GM12878 (cell line): ENCODE results near the gene FIZ1. TPM values are rescaled to one million over a fixed set of nuclear protein-coding genes. Genes with fewer than 3 reads are reported as not detected.

ENCODE experiments used
- BACH1 ChIP-seq: fragments of 450-650 bp; IDR thresholded peaks from 2 replicates; pipeline ENCODE4 v1.6.1; 2017; ENCODE audit warnings: mild to moderate bottlenecking, borderline replicate concordance
- CBFB ChIP-seq: IDR thresholded peaks from 2 replicates; pipeline ENCODE4 v1.6.1; 2016; ENCODE audit warnings: antibody characterized with exemption, low read depth
- CBX5 ChIP-seq: sonication (generic); IDR thresholded peaks from 2 replicates; pipeline ENCODE4 v1.6.1; 2016; ENCODE audit warnings: low read depth, moderate library complexity, mild to moderate bottlenecking, inconsistent platforms
- CHD2 ChIP-seq: IDR thresholded peaks from 2 replicates; pipeline ENCODE4 v1.6.1; 2011; ENCODE audit warnings: low read depth, low read length, improper control_type of control experiment, borderline replicate concordance
- FOXK2 ChIP-seq: fragments of 450-650 bp; IDR thresholded peaks from 2 replicates; pipeline ENCODE4 v1.6.1; 2017; ENCODE audit warnings: mild to moderate bottlenecking, moderate library complexity
- HCFC1 ChIP-seq: fragments of 150-350 bp; IDR thresholded peaks from 2 replicates; pipeline ENCODE4 v1.6.1; 2014; ENCODE audit warnings: low read length
- IKZF1 ChIP-seq: fragments of 450-650 bp; conservative IDR thresholded peaks from 2 replicates; pipeline ENCODE4 v1.6.1; 2017; ENCODE audit warnings: antibody characterized with exemption, mild to moderate bottlenecking
- IRF3 ChIP-seq: fragments of 450-650 bp; IDR thresholded peaks from 2 replicates; pipeline ENCODE4 v1.6.1; 2014; ENCODE audit warnings: mild to moderate bottlenecking
- MTA2 ChIP-seq: fragments of 450-650 bp; IDR thresholded peaks from 2 replicates; pipeline ENCODE4 v1.6.1; 2016; ENCODE audit warnings: low read depth, mild to moderate bottlenecking, moderate library complexity
- NKRF ChIP-seq: fragments of 450-650 bp; conservative IDR thresholded peaks from 2 replicates; pipeline ENCODE4 v1.6.1; 2017; ENCODE audit warnings: mild to moderate bottlenecking, moderate library complexity
- PAX8 ChIP-seq: fragments of 450-650 bp; IDR thresholded peaks from 2 replicates; pipeline ENCODE4 v1.6.1; 2017; ENCODE audit warnings: mild to moderate bottlenecking, moderate library complexity
- POLR2A ChIP-seq: IDR thresholded peaks from 2 replicates; pipeline ENCODE4 v1.6.1; 2011; ENCODE audit warnings: low read depth, mild to moderate bottlenecking, low read length
- RAD51 ChIP-seq: fragments of 450-650 bp; IDR thresholded peaks from 2 replicates; pipeline ENCODE4 v1.6.1; 2016; ENCODE audit warnings: moderate library complexity, mild to moderate bottlenecking, inconsistent platforms
- RB1 ChIP-seq: fragments of 450-650 bp; formaldehyde crosslinking; IDR thresholded peaks from 2 replicates; pipeline ENCODE4 v1.6.1; 2017; ENCODE audit warnings: mild to moderate bottlenecking, borderline replicate concordance
- RFX5 ChIP-seq: IDR thresholded peaks from 2 replicates; pipeline ENCODE4 v1.6.1; 2011; ENCODE audit warnings: low read depth, low read length, improper control_type of control experiment
- SIX5 ChIP-seq: IDR thresholded peaks from 2 replicates; pipeline ENCODE4 v1.6.1; 2011; ENCODE audit warnings: mild to moderate bottlenecking, low read depth, low read length, moderate library complexity; ENCODE audit not compliant: severe bottlenecking
- TAF1 ChIP-seq: IDR thresholded peaks from 2 replicates; pipeline ENCODE4 v1.6.1; 2011; ENCODE audit warnings: mild to moderate bottlenecking, low read depth, low read length, borderline replicate concordance
- TCF7 ChIP-seq: IDR thresholded peaks from 2 replicates; pipeline ENCODE4 v1.6.1; 2014; ENCODE audit warnings: antibody characterized with exemption, borderline replicate concordance
- polyA plus RNA-seq, 11 experiments: library from polyadenylated mRNA; depleted of rRNA in 4 of 11; unstranded in 6 of 11; stranded (reverse) in 5 of 11; fragments of >200 nt; fragmentation: Nextera tagmentation in 4 of 11; fragmentation: Illumina TruSeq in 1 of 11; extraction: Ambion mirVana in 4 of 11; extraction: Trizol in 1 of 11; gene quantifications; 1 replicate in 1 of 11; 2 replicates in 10 of 11; pipeline versions ENCODE4 v1.2.1 to v1.2.3, GENCODE V29; 2011 to 2016; ENCODE audit warnings: inconsistent platforms in 2 of 11, missing spikeins in 2 of 11, low read depth in 1 of 11
- total RNA-seq, 4 experiments: library from RNA; depleted of rRNA in 3 of 4; stranded (reverse); fragments of >200 nt in 3 of 4; fragmentation: Illumina TruSeq in 1 of 4; extraction: Trizol in 1 of 4; gene quantifications; 2 replicates each; pipeline versions ENCODE4 v1.2.1 to v1.2.3, GENCODE V29; 2013 to 2021
- TF ChIP-seq, protein P1 (sequence below): fragments of 450-650 bp; IDR thresholded peaks from 2 replicates; pipeline ENCODE4 v1.6.1; 2017; ENCODE audit warnings: mild to moderate bottlenecking, low read depth, inconsistent platforms; ENCODE audit not compliant: poor library complexity, severe bottlenecking
- TF ChIP-seq, protein P2 (sequence below): fragments of 450-650 bp; IDR thresholded peaks from 2 replicates; pipeline ENCODE4 v1.6.1; 2016; ENCODE audit warnings: mild to moderate bottlenecking, moderate library complexity, borderline replicate concordance

Gene FIZ1
- total and polyA plus RNA-seq, 10 of the 15 experiments (the other 5 are each of a cell fraction or from before 2014, with no cell fraction given), result 0.60 to 16.8 (median 4.2) TPM

GRCh38 chr19:55640577-55641425, 41.5 kb upstream of the FIZ1 start, which contains the start of gene ZNF580 (continued):
- peak; percentile 65; the same call in 1 of the 2 replicates for TF ChIP-seq POLR2A
- no peak for TF ChIP-seq CBFB
- peak; percentile 33; the same call in 1 of the 2 replicates for TF ChIP-seq IKZF1
- TF ChIP-seq, protein P1, sequence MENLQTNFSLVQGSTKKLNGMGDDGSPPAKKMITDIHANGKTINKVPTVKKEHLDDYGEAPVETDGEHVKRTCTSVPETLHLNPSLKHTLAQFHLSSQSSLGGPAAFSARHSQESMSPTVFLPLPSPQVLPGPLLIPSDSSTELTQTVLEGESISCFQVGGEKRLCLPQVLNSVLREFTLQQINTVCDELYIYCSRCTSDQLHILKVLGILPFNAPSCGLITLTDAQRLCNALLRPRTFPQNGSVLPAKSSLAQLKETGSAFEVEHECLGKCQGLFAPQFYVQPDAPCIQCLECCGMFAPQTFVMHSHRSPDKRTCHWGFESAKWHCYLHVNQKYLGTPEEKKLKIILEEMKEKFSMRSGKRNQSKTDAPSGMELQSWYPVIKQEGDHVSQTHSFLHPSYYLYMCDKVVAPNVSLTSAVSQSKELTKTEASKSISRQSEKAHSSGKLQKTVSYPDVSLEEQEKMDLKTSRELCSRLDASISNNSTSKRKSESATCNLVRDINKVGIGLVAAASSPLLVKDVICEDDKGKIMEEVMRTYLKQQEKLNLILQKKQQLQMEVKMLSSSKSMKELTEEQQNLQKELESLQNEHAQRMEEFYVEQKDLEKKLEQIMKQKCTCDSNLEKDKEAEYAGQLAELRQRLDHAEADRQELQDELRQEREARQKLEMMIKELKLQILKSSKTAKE, result no peak
- peak; percentile 57; the same call in 1 of the 2 replicates for TF ChIP-seq HCFC1
- 0 out of 2 replicates have a peak, but pooled peaks have one; percentile 40 for TF ChIP-seq NKRF
- TF ChIP-seq SIX5, result peak; percentile 39
- TF ChIP-seq RAD51, result no peak
- 0 out of 2 replicates have a peak, but pooled peaks have one; percentile 13 for TF ChIP-seq CHD2
- no peak for TF ChIP-seq IRF3
- TF ChIP-seq, protein P2, sequence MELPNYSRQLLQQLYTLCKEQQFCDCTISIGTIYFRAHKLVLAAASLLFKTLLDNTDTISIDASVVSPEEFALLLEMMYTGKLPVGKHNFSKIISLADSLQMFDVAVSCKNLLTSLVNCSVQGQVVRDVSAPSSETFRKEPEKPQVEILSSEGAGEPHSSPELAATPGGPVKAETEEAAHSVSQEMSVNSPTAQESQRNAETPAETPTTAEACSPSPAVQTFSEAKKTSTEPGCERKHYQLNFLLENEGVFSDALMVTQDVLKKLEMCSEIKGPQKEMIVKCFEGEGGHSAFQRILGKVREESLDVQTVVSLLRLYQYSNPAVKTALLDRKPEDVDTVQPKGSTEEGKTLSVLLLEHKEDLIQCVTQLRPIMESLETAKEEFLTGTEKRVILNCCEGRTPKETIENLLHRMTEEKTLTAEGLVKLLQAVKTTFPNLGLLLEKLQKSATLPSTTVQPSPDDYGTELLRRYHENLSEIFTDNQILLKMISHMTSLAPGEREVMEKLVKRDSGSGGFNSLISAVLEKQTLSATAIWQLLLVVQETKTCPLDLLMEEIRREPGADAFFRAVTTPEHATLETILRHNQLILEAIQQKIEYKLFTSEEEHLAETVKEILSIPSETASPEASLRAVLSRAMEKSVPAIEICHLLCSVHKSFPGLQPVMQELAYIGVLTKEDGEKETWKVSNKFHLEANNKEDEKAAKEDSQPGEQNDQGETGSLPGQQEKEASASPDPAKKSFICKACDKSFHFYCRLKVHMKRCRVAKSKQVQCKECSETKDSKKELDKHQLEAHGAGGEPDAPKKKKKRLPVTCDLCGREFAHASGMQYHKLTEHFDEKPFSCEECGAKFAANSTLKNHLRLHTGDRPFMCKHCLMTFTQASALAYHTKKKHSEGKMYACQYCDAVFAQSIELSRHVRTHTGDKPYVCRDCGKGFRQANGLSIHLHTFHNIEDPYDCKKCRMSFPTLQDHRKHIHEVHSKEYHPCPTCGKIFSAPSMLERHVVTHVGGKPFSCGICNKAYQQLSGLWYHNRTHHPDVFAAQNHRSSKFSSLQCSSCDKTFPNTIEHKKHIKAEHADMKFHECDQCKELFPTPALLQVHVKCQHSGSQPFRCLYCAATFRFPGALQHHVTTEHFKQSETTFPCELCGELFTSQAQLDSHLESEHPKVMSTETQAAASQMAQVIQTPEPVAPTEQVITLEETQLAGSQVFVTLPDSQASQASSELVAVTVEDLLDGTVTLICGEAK, result no peak
- TF ChIP-seq FOXK2, result no peak
- TF ChIP-seq CBX5, result no peak
- TF ChIP-seq TCF7, result no peak
- no peak for TF ChIP-seq RFX5
- TF ChIP-seq TAF1, result peak; percentile 56; the same call in 1 of the 2 replicates
- no peak for TF ChIP-seq PAX8
- TF ChIP-seq RB1, result no peak
- 0 out of 2 replicates have a peak, but pooled peaks have one; percentile 39 for TF ChIP-seq BACH1
- no peak for TF ChIP-seq MTA2
